SH-SY5Y (cell line): ENCODE data around the gene PEF1.

Experiments
- GATA2 ChIP-seq: IDR thresholded peaks from 2 replicates; pipeline ENCODE4 v1.6.1; 2011; ENCODE audit warnings: mild to moderate bottlenecking, low read depth, low read length
- GATA3 ChIP-seq: IDR thresholded peaks from 2 replicates; pipeline ENCODE4 v1.6.1; 2011; ENCODE audit warnings: low read depth, mild to moderate bottlenecking, low read length, moderate library complexity

GRCh38 chr1:31588751-31589515, 55.7 kb downstream of the PEF1 start:
- TF ChIP-seq GATA3, result no peak
- no peak for TF ChIP-seq GATA2
